HEK293 (cell line): ENCODE measurements around the gene KIF2C.

Experiments used
- CTCF ChIP-seq: fragments of 450-650 bp; formaldehyde crosslinking; IDR thresholded peaks from 2 replicates; pipeline ENCODE4 v1.5.1; 2016; ENCODE audit warnings: missing biosample characterization, missing genetic modification characterization
- OVOL3 ChIP-seq: fragments of 450-650 bp; formaldehyde crosslinking; IDR thresholded peaks from 2 replicates; pipeline ENCODE4 v1.5.1; 2016; ENCODE audit warnings: missing biosample characterization, missing genetic modification characterization
- ZFP41 ChIP-seq: fragments of 450-650 bp; formaldehyde crosslinking; IDR thresholded peaks from 2 replicates; pipeline ENCODE4 v1.5.1; 2016; ENCODE audit warnings: missing biosample characterization, missing genetic modification characterization, borderline replicate concordance
- ZNF10 ChIP-seq: fragments of 450-650 bp; formaldehyde crosslinking; IDR thresholded peaks from 2 replicates; pipeline ENCODE4 v1.5.1; 2017; ENCODE audit warnings: missing biosample characterization, missing genetic modification characterization

- TF ChIP-seq CTCF (no peak), ZNF10 (tag by site-specific recombination) (no peak), OVOL3 (tag by site-specific recombination) (no peak), ZFP41 (no peak)
Measured at GRCh38 chr1:44775078-44775929, 35.7 kb downstream of the KIF2C start, which contains the start of gene RPS8.
